ENCODE results near the gene RANBP10.

RANBP10 gene

GRCh38 chr16:67736858-67737257 is 69.5 kb downstream of the RANBP10 start:
- no peak for DNase-seq

- no peak for DNase-seq
These were observed 71.6 kb downstream of the RANBP10 start for GRCh38 chr16:67734731-67735201.

GRCh38 chr16:67733734-67734470 is 72.5 kb downstream of the RANBP10 start:
- DNase-seq = no peak

- DNase-seq = no peak
These were observed 74.6 kb downstream of the RANBP10 start for GRCh38 chr16:67731753-67732095.

GRCh38 chr16:67731071-67731752 is 75.1 kb downstream of the RANBP10 start:
- DNase-seq = no peak

DNA sequence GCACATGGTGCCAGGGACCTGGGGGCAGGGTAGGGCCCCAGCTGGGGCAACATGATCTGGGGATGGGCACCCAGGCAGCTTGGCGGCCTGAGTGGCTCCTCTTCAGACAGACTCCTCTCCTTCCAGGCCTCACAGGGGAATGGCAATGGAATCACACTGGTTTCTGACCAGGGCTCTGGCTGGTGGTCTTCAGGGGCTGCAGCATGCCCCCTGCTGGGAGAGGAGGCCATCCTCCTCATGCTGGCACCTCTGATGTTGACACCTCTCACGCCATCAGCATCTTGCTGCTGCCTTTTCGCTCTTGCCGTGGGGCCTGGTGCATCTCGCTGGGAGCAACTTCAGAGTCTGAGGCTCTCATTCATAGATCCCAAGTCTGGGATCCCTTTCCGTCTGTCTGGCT is 76.0 kb downstream of the RANBP10 start:
- DNase-seq = no peak

DNA sequence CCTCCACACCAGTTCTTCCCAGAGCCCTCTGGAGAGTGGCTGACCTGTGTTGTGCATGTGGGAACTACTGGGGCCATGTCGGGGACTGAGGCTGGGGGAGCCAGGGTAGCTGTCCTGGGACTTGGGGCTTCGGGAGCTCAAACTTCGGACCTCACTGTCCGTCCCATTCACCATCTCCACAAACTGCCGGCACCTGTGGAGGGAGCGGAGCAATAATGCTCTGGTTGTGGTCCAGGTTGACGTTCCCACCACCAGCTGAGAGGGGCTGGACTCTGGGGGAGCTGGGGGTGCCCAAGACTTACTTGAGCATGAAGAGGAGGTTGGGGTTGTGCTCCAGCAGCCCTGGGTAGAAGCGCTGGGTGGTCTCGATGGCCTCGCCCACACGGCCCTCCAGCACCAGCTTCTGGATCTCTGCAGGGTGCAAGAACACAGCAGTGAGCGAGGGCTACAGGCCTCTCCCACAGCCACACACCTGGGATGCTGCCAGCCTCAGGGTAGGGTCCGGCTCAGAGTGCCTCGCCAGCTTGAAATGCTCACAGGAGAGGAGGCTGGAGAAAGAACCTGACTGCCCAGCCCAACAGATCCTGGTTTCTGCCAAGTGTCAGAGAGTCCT is 76.6 kb downstream of the RANBP10 start:
- DNase-seq = no peak

GRCh38 chr16:67727521-67728485 is 78.6 kb downstream of the RANBP10 start:
- no peak for DNase-seq

DNA sequence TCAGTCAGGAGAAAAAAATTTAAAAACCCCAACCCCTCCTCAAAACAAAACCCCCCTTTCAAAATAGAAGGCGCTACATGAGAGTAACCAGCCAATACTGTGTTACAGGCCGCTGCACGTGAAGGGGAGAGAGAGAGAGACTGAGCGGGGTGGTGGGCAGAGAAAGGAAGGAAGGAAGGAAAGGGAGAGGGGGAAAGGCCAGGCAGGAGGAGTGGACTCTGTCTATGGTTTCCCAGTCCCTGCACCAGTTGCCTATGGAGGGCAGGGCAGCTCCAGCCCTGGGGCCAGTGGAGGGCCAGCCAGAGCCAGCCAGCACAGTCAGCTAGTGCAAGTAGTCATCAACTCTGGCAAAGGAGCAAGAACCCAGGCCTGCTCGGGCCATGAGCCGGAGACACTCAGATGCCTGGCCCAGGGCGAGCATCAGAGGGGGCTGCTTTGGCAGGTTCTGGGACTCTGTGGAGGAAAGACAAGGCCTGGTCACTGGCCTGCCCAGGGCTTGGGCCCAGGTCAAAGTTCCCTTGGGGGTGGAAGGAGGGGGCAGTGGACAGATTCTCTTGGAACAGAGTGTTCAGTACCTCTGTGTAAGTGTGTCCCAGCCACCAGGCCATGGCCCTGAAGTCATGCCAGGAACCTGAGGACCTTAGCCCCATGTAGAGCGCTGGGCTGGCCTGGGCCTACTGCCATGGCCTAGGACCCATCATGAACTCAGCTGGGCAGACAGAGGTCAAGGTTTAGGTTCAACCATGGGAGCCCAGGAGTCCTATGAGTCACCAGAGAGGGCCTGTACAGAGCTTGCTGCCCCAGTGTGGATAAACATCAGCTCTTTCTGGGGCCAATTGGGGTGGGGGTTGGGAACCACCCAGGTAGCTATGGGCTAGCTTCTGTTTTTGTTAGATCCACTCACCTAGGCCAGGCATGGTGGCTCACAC is 80.0 kb downstream of the RANBP10 start:
- no peak for DNase-seq

GRCh38 chr16:67723911-67724305 is 82.5 kb downstream of the RANBP10 start:
- DNase-seq = no peak

GRCh38 chr16:67723151-67723910 is 83.0 kb downstream of the RANBP10 start:
- no peak for DNase-seq

- DNase-seq = no peak
These were observed 86.1 kb downstream of the RANBP10 start for GRCh38 chr16:67720236-67720635.

GRCh38 chr16:67719778-67720144 is 86.6 kb downstream of the RANBP10 start:
- DNase-seq = no peak

DNA sequence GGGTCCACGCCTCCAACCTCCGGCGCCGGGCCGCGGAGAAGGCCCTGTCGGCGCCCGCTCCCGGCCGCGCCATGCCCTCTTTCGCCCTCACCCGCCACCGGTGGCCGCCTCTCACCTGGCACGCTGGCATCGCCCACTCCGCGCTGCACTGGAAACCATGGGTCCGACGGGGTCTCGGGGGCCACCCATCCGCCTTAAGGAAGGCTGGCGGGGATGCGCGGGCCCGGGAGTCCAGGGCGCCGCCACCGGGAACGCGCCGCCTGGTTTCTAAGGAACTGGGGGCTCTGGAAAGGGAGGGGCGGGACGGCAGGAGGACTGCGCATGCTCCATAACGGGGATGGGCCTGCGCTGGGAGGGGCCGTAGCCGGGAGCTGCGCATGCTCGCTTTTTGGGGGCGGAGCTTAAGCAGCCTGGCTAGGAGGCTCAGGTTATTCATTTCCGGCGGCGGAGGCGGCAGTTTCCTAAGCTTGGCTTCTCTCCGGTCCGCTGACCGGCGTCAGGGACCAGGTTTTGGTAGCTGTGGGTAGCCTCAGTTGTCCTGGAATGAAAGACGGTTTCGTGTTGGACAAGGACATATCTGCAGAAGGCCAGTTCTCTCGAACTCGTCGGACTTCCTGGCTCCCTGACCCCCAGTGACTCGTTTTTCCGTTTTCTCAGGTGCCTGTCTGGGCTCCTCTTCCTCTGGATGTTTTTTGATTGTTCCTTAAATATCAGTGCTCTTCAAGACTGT is 87.1 kb downstream of the RANBP10 start, which contains the start of gene GFOD2:
TSS of gene GFOD2 (minus strand) at position 269 of the 730 bp plus-strand sequence. CDS start 33,601 bp downstream, outside the sequence.
- DNase-seq = peak; percentile 65

DNA sequence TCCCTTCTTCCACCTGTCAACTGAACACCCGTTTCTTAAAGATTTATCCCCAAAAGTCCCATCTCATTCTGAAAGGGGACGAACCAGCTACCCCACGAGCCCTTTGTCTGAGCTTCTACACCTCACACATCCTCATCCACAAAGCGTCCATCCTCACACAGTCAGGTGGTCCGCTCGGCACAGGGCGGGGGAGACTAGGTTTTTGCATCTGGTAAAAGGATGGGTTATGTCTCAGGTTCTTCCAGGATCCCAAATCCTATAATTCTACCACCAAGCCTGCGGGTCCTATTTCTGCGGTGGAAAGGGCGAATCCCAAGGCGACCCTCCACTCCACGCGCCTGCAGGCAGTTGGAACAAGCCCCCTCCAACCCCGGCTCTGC is 87.7 kb downstream of the RANBP10 start:
- no peak for DNase-seq

- DNase-seq = no peak
These were observed 90.3 kb downstream of the RANBP10 start for GRCh38 chr16:67716097-67716496.

DNA sequence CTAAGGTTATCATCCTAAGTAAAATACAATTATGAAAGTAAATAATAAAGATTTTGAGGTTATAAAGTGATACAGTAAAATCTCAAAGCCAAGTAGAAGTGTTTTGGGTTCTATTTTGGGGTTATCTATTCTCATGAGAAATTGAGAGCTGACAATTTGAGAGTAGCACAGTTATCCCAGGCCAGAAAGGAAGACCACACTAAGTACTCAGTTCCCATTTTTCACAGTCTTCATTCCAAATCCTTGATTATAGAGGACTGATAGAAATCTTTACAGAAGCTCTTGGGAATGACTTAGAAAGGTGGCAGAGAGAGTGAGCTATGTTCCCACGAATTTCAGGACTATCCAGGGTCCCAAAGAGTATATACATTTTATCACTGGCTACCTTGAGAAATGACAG is 91.8 kb downstream of the RANBP10 start:
- DNase-seq = no peak

DNA sequence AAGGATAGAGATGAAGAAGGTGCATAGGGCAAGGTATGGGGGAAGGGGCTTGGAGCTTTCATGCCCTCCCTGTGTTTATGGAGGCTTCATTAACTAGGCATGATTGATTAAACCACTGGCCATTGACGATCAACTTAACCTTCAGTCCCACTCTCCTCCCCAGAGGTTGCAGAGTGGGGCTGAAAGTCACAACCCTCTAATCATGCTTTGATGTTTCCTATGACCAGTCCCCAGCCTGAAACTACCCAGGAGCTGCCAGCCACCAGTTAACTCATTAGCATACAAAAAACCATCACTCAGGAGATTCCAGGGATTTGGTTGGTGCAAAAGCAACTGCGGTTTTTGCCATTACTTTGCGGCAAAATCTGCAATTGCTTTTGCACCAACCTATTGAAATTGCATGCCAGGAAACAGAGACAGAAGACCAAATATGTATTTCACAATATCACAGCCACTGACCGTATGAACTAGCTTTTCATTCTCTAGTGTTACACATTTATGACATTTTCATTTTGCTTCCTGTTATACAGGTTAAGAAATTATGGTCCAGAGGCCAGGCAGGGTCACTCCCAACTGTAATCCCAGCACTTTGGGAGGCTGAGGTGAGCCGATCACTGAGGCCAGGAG is 92.6 kb downstream of the RANBP10 start:
- DNase-seq = no peak

- DNase-seq = no peak
These were observed 95.8 kb downstream of the RANBP10 start for GRCh38 chr16:67710607-67711006.

GRCh38 chr16:67709050-67709449 is 97.3 kb downstream of the RANBP10 start:
- DNase-seq = no peak

Measured in NCI-H2081 treated with DMSO at 0.1 percent for 48 hours (cell line).